Activated effector memory CD4-positive, alpha-beta T cell treated with Interleukin-2 at 50 U/mL for 16 hours (primary cell): ENCODE data around the gene CMTM4.
"Not testable (repeated sequence)": the region's sequence is repeated elsewhere in the genome, so short reads cannot be mapped to it uniquely, and the experiment has no call there.

Source experiments
- DNase-seq: peaks from one replicate; pipeline ENCODE4 v3.0.0-alpha.2; 2020

CMTM4 gene

GRCh38 chr16:66639091-66639885 lies 57.3 kb downstream of the CMTM4 start:
- no peak for DNase-seq

- no peak for DNase-seq
Measured at GRCh38 chr16:66637806-66638205, 58.7 kb downstream of the CMTM4 start.

GRCh38 chr16:66636199-66636598 lies 60.3 kb downstream of the CMTM4 start:
- DNase-seq: no peak

- no peak for DNase-seq
Measured at GRCh38 chr16:66635406-66635805, 61.1 kb downstream of the CMTM4 start.

GRCh38 chr16:66634527-66635196 lies 61.9 kb downstream of the CMTM4 start:
- DNase-seq: no peak

GRCh38 chr16:66631558-66631957 lies 65.0 kb downstream of the CMTM4 start:
- DNase-seq: not testable (repeated sequence)

GRCh38 chr16:66630561-66631260 lies 65.8 kb downstream of the CMTM4 start:
- not testable (repeated sequence) for DNase-seq

GRCh38 chr16:66629856-66630255 lies 66.7 kb downstream of the CMTM4 start:
- DNase-seq: no peak

GRCh38 chr16:66627611-66628378 lies 68.7 kb downstream of the CMTM4 start:
- not testable (repeated sequence) for DNase-seq

GRCh38 chr16:66623755-66624154 lies 72.8 kb downstream of the CMTM4 start:
- DNase-seq: no peak

GRCh38 chr16:66622863-66623262 lies 73.7 kb downstream of the CMTM4 start:
- no peak for DNase-seq

- no peak for DNase-seq
Measured at GRCh38 chr16:66621973-66622372, 74.6 kb downstream of the CMTM4 start.

GRCh38 chr16:66620429-66620795 lies 76.1 kb downstream of the CMTM4 start:
- no peak for DNase-seq

GRCh38 chr16:66619534-66620428 lies 76.8 kb downstream of the CMTM4 start:
- no peak for DNase-seq

GRCh38 chr16:66618588-66619375 lies 77.8 kb downstream of the CMTM4 start:
- no peak for DNase-seq

GRCh38 chr16:66617728-66618127 lies 78.8 kb downstream of the CMTM4 start:
- DNase-seq: no peak

GRCh38 chr16:66617010-66617434 lies 79.5 kb downstream of the CMTM4 start:
- no peak for DNase-seq

- no peak for DNase-seq
Measured at GRCh38 chr16:66616592-66616991, 80.0 kb downstream of the CMTM4 start.

- DNase-seq: no peak
Measured at GRCh38 chr16:66616169-66616568, 80.4 kb downstream of the CMTM4 start.

GRCh38 chr16:66614161-66614802 lies 82.3 kb downstream of the CMTM4 start:
- DNase-seq: no peak

- DNase-seq: no peak
Measured at GRCh38 chr16:66612422-66612821, 84.1 kb downstream of the CMTM4 start.
